DND-41 (cell line): ENCODE data around the gene TMEM151B.

Source experiments
- ATAC-seq: fragments of 200-7000 bp; cut with Tn5 transposase; 3 replicates; pipeline ENCODE4 v1.9.1; 2021; ENCODE audit warnings: low read depth; ENCODE audit not compliant: insufficient read depth
- DNase-seq: peaks from one replicate; pipeline ENCODE4 v3.0.0-alpha.2; 2020
- H2AFZ ChIP-seq: 2 replicates; pipeline ENCODE4 v1.6.0; 2012; ENCODE audit warnings: low read depth, low read length
- H3K27ac ChIP-seq: 2 replicates; pipeline ENCODE4 v1.5.1; 2012; ENCODE audit warnings: low read length, inconsistent platforms
- H3K27me3 ChIP-seq: fragments of 200-600 bp; sonication (generic); 2 replicates; pipeline ENCODE4 v1.6.0; 2012; ENCODE audit warnings: low read length, mild to moderate bottlenecking, inconsistent platforms; ENCODE audit not compliant: insufficient read depth, poor library complexity
- H3K36me3 ChIP-seq: 2 replicates; pipeline ENCODE4 v1.5.1; 2012; ENCODE audit warnings: low read length, inconsistent platforms; ENCODE audit not compliant: insufficient read depth
- H3K4me1 ChIP-seq: 2 replicates; pipeline ENCODE4 v1.5.1; 2012; ENCODE audit warnings: mild to moderate bottlenecking, low read length; ENCODE audit not compliant: insufficient read depth
- H3K4me2 ChIP-seq: 2 replicates; pipeline ENCODE4 v1.6.0; 2012; ENCODE audit warnings: mild to moderate bottlenecking, moderate library complexity, low read length, inconsistent platforms; ENCODE audit not compliant: insufficient read depth
- H3K4me3 ChIP-seq, 2 experiments: fragments of 200-600 bp in 1 of 2; shearing (Covaris generic) in 1 of 2; 2 replicates each; pipeline ENCODE4 v1.5.1; 2012 to 2016; ENCODE audit warnings: inconsistent platforms in 2 of 2, low read length in 2 of 2, mild to moderate bottlenecking in 2 of 2, low read depth in 1 of 2, moderate library complexity in 1 of 2
- H3K79me2 ChIP-seq: 2 replicates; pipeline ENCODE4 v1.6.0; 2012; ENCODE audit warnings: low read length, inconsistent platforms; ENCODE audit not compliant: insufficient read depth
- H3K9ac ChIP-seq: 2 replicates; pipeline ENCODE4 v1.6.0; 2012; ENCODE audit warnings: low read depth, mild to moderate bottlenecking, inconsistent platforms, low read length, moderate library complexity
- H3K9me3 ChIP-seq: 2 replicates; pipeline ENCODE4 v1.5.1; 2012; ENCODE audit warnings: low read length, moderate library complexity, mild to moderate bottlenecking, inconsistent platforms; ENCODE audit not compliant: insufficient read depth, severe bottlenecking
- H4K20me1 ChIP-seq: 2 replicates; pipeline ENCODE4 v1.6.0; 2012; ENCODE audit warnings: low read length; ENCODE audit not compliant: insufficient read depth
- CTCF ChIP-seq: IDR thresholded peaks from 2 replicates; pipeline ENCODE4 v1.5.1; 2012; ENCODE audit warnings: borderline replicate concordance, low read length, moderate library complexity, mild to moderate bottlenecking; ENCODE audit not compliant: poor library complexity, severe bottlenecking; ENCODE audit errors: extremely low read depth
- EZH2 ChIP-seq: IDR thresholded peaks from 3 replicates; pipeline ENCODE4 v1.6.1; 2012; ENCODE audit warnings: borderline replicate concordance, low read depth, mild to moderate bottlenecking, moderate library complexity, low read length, inconsistent platforms; ENCODE audit not compliant: severe bottlenecking

Gene TMEM151B

GRCh38 chr6:44221961-44222335 is 48.3 kb upstream of the TMEM151B start:
- no peak overlapping the region for H2AFZ ChIP-seq
- peaks cover 17% of the 10 kb centered on the region for H4K20me1 ChIP-seq
- 0 out of 2 replicates have a peak, but pooled peaks cover 3% of the 10 kb centered on the region for H3K36me3 ChIP-seq
- no peak overlapping the region for H3K4me2 ChIP-seq
- TF ChIP-seq EZH2 (no peak), CTCF (no peak)
- no peak for ATAC-seq
- H3K27me3 ChIP-seq, result peaks cover 22% of the 10 kb centered on the region
- no peaks in the 10 kb centered on the region for H3K9me3 ChIP-seq
- H3K9ac ChIP-seq, result no peak overlapping the region
- no peak overlapping the region for H3K4me3 ChIP-seq
- no peak overlapping the region for H3K27ac ChIP-seq
- H3K79me2 ChIP-seq, result peaks cover 23% of the 10 kb centered on the region
- no peak for DNase-seq
- H3K4me1 ChIP-seq, result peaks cover 48% of the 10 kb centered on the region

GRCh38 chr6:44222486-44223318 is 47.5 kb upstream of the TMEM151B start:
- no peak for DNase-seq
- H3K4me2 ChIP-seq, result peak overlapping the region; percentile 87
- TF ChIP-seq EZH2, result no peak
- TF ChIP-seq CTCF, result no peak
- H3K27ac ChIP-seq, result peak overlapping the region; percentile 20; the same call in 1 of the 2 replicates
- peaks cover 23% of the 10 kb centered on the region for H4K20me1 ChIP-seq
- peaks cover 15% of the 10 kb centered on the region for H3K27me3 ChIP-seq
- H3K9ac ChIP-seq, result peak overlapping the region; percentile 69
- no peak; the same call in 1 of the 3 replicates for ATAC-seq
- H2AFZ ChIP-seq, result peak overlapping the region; percentile 80
- peaks cover 51% of the 10 kb centered on the region for H3K4me1 ChIP-seq
- 0 out of 2 replicates have a peak, but pooled peaks cover 3% of the 10 kb centered on the region for H3K36me3 ChIP-seq
- peak overlapping the region in 1 of 2 experiments; percentile 68; a peak in 3 of 4 replicates for H3K4me3 ChIP-seq
- H3K79me2 ChIP-seq, result peaks cover 23% of the 10 kb centered on the region
- no peaks in the 10 kb centered on the region for H3K9me3 ChIP-seq

- Histone ChIP-seq H3K27ac (peak within 1 kb of the TSS; percentile 40), H4K20me1 (peaks cover 27% of the 10 kb centered on the region), H2AFZ (peak within 1 kb of the TSS; percentile 80), H3K4me3 (peak within 1 kb of the TSS; percentile 15 to 68), H3K36me3 (peaks cover 8% of the 10 kb centered on the region), H3K79me2 (peaks cover 23% of the 10 kb centered on the region), H3K4me1 (peaks cover 51% of the 10 kb centered on the region), H3K4me2 (peak within 1 kb of the TSS; percentile 87), H3K9me3 (no peaks in the 10 kb centered on the region), H3K9ac (peak within 1 kb of the TSS; percentile 69), H3K27me3 (peaks cover 7% of the 10 kb centered on the region)
- DNase-seq (peak; percentile 88), ATAC-seq (peak; percentile 76)
- peak; percentile 36 for TF ChIP-seq CTCF
- TF ChIP-seq EZH2, result no peak
Observed at GRCh38 chr6:44223319-44224028, 46.8 kb upstream of the TMEM151B start, which contains the start of gene SLC29A1. Gene SLC29A1 (plus strand): TSS chr6:44223595. CDS start chr6:44227314, 3,719 bp downstream.
